Smooth muscle cell (in vitro differentiated cells): ENCODE results near the gene RTN4R. TPM values are rescaled to one million over a fixed set of nuclear protein-coding genes. Genes with fewer than 3 reads are reported as not detected.

Experiments
- DNase-seq: peaks from one replicate; lab custom pipeline; 2025; ENCODE audit not compliant: unreplicated experiment; lab: John Stamatoyannopoulos, UW
- H2AFZ ChIP-seq: fragments of 200-600 bp; sonication (generic); 2 replicates; pipeline ENCODE4 v1.6.0; 2016; ENCODE audit warnings: antibody characterized with exemption, low read depth, mild to moderate bottlenecking
- H3F3A ChIP-seq: fragments of 200-600 bp; sonication (generic); 2 replicates; pipeline ENCODE4 v1.6.0; 2017; ENCODE audit warnings: antibody characterized with exemption, low read depth
- H3K27ac ChIP-seq: fragments of 200-600 bp; sonication (generic); 2 replicates; pipeline ENCODE4 v1.5.1; 2016; ENCODE audit warnings: low read depth, mild to moderate bottlenecking
- H3K27me3 ChIP-seq: fragments of 200-600 bp; sonication (generic); 2 replicates; pipeline ENCODE4 v1.6.1; 2016; ENCODE audit warnings: low read depth, mild to moderate bottlenecking
- H3K36me3 ChIP-seq: fragments of 200-600 bp; sonication (generic); 2 replicates; pipeline ENCODE4 v1.5.1; 2016; ENCODE audit warnings: low read depth
- H3K4me1 ChIP-seq: fragments of 200-600 bp; sonication (generic); 2 replicates; pipeline ENCODE4 v1.5.1; 2016; ENCODE audit warnings: low read depth
- H3K4me2 ChIP-seq: fragments of 200-600 bp; sonication (generic); 2 replicates; pipeline ENCODE4 v1.6.0; 2016; ENCODE audit warnings: mild to moderate bottlenecking
- H3K4me3 ChIP-seq: fragments of 200-600 bp; sonication (generic); 2 replicates; pipeline ENCODE4 v1.5.1; 2016; ENCODE audit warnings: mild to moderate bottlenecking
- H3K79me2 ChIP-seq: fragments of 200-600 bp; sonication (generic); 2 replicates; pipeline ENCODE4 v1.6.0; 2016; ENCODE audit warnings: low read depth, mild to moderate bottlenecking
- H3K9ac ChIP-seq: fragments of 200-600 bp; sonication (generic); 2 replicates; pipeline ENCODE4 v1.6.0; 2016; ENCODE audit warnings: low read depth
- H3K9me3 ChIP-seq: fragments of 200-600 bp; sonication (generic); replicated peaks from 2 replicates; pipeline ENCODE4 v1.5.1; 2016; ENCODE audit warnings: low read depth
- H4K20me1 ChIP-seq: fragments of 200-600 bp; sonication (generic); 2 replicates; pipeline ENCODE4 v1.6.0; 2016; ENCODE audit warnings: low read depth
- WGBS: methylation state at CpG from one replicate; pipeline ENCODE4 v1.1.7; 2016; ENCODE audit warnings: low lambda C conversion rate; 5-methylcytosine and 5-hydroxymethylcytosine counted together
- polyA plus RNA-seq: library from polyadenylated mRNA; unstranded; fragments of >200 nt; fragmentation: Nextera tagmentation; extraction: Ambion mirVana; gene quantifications from 2 replicates; pipeline ENCODE4 v1.2.1, GENCODE V29; 2016
- total RNA-seq: library from RNA; depleted of rRNA; stranded (reverse); fragments of >200 nt; gene quantifications from 2 replicates; pipeline ENCODE4 v1.2.3, GENCODE V29; 2014
- TF ChIP-seq, protein P1 (sequence below): fragments of 200-600 bp; sonication (generic); IDR thresholded peaks from 2 replicates; pipeline ENCODE4 v1.5.1; 2017; ENCODE audit warnings: borderline replicate concordance, mild to moderate bottlenecking, antibody characterized with exemption; ENCODE audit not compliant: insufficient read depth, poor library complexity, severe bottlenecking

Gene RTN4R
- total and polyA plus RNA-seq, 2 experiments from 2014 or later = 1.8 to 4.7 TPM

DNA sequence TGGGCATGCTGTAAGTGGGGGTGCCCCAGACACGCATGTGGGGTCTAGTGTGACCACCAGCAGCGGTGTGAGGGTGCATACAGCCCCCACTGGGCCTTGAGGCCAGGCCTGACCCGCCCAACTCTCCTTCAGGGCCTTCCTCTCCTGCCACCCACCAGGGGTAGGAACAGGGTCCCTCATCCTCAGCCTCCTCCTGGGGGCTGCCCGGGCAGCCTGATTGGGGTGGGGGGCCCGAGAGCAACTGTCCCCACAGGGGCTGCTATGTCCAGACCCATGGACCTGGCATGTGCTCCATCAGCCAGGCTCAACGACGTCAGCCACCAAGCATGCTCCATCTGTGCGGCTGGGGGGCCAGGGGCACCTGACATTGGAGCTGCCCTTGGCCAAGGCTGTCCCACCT, 27.2 kb downstream of the RTN4R start:
- Histone ChIP-seq H3K4me3 (no peak overlapping the region), H4K20me1 (no peaks in the 10 kb centered on the region), H3K27me3 (no peaks in the 10 kb centered on the region), H3K27ac (no peak overlapping the region), H2AFZ (no peak overlapping the region), H3K79me2 (no peaks in the 10 kb centered on the region), H3K4me1 (peaks cover 22% of the 10 kb centered on the region), H3K9me3 (no peaks in the 10 kb centered on the region), H3K4me2 (no peak overlapping the region), H3K36me3 (no peaks in the 10 kb centered on the region), H3F3A (no peaks in the 10 kb centered on the region), H3K9ac (no peak overlapping the region)
- 95% methylated on average over 5 of the region's 8 CpGs for WGBS
- TF ChIP-seq, protein P1, sequence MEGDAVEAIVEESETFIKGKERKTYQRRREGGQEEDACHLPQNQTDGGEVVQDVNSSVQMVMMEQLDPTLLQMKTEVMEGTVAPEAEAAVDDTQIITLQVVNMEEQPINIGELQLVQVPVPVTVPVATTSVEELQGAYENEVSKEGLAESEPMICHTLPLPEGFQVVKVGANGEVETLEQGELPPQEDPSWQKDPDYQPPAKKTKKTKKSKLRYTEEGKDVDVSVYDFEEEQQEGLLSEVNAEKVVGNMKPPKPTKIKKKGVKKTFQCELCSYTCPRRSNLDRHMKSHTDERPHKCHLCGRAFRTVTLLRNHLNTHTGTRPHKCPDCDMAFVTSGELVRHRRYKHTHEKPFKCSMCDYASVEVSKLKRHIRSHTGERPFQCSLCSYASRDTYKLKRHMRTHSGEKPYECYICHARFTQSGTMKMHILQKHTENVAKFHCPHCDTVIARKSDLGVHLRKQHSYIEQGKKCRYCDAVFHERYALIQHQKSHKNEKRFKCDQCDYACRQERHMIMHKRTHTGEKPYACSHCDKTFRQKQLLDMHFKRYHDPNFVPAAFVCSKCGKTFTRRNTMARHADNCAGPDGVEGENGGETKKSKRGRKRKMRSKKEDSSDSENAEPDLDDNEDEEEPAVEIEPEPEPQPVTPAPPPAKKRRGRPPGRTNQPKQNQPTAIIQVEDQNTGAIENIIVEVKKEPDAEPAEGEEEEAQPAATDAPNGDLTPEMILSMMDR = no peak
- no peak for DNase-seq

DNA sequence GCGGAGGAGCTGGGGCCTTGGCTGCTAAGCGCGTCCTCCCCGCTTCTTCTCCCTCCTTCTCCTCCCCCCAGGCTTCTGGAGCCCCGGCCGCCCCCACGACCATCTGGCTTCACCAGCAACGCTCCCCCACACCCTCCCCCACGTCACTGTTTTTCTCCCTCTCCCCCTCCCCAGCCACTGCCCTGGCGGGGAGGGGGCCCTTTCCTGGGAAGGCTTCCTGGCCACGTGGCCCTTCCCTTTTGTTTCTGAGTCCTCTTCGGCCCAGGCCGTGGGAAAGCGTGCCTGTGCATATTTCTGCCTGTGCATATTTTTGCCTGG, 27.7 kb downstream of the RTN4R start:
- peak overlapping the region; percentile 37 for H2AFZ ChIP-seq
- H3K79me2 ChIP-seq = no peaks in the 10 kb centered on the region
- H3K36me3 ChIP-seq = no peaks in the 10 kb centered on the region
- peaks cover 17% of the 10 kb centered on the region for H3K4me1 ChIP-seq
- H4K20me1 ChIP-seq = no peaks in the 10 kb centered on the region
- no peak overlapping the region for H3K4me3 ChIP-seq
- H3K27ac ChIP-seq = no peak overlapping the region
- no peak for DNase-seq
- no peaks in the 10 kb centered on the region for H3F3A ChIP-seq
- 33% methylated on average over 8 of the region's 14 CpGs for WGBS
- no peak overlapping the region for H3K4me2 ChIP-seq
- TF ChIP-seq, protein P1 = no peak
- no peaks in the 10 kb centered on the region for H3K27me3 ChIP-seq
- no peaks in the 10 kb centered on the region for H3K9me3 ChIP-seq
- no peak overlapping the region for H3K9ac ChIP-seq

DNA sequence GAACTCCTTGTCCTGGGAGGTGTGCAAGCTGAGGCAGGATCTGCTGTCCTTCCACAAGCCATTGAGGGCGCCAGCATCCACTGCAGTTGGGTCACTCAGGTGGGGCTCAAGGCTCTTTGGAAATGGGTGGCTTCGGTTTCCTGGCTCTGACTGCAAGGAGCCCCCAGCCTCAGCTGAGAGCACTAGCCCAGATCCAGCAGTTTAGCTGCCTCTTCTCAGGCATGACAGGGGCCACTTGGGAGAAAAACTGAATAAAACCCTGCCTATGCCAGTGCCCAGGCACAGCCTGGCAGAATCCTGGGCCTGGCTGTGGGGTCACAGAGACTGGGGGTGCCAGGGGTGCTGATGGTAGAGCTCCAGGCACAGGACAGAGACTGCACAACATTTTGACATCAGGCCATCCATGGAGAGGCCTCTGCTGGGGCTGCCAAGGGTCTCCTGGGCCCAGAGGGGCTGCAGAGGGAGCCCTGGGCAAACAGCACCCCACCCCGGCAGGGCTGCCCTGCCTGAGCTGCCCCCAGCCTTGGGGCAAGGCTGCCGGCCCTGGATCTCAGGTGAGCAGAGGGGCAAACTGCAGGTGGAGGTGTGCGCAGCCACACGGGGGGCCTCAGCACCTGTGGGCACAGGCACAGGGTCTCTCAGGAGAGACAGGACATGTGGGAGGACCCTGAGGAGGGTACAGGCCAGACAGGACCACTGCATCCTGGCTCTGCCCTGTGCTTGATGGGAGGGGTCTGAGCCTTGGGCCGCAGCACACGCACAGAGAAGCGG, 28.3 kb downstream of the RTN4R start:
- Histone ChIP-seq H3K4me1 (peaks cover 11% of the 10 kb centered on the region), H3K4me2 (no peak overlapping the region), H2AFZ (peak overlapping the region; percentile 37), H3F3A (no peaks in the 10 kb centered on the region), H3K27ac (no peak overlapping the region), H3K4me3 (no peak overlapping the region), H4K20me1 (no peaks in the 10 kb centered on the region), H3K36me3 (no peaks in the 10 kb centered on the region), H3K9me3 (no peaks in the 10 kb centered on the region), H3K79me2 (no peaks in the 10 kb centered on the region), H3K27me3 (no peaks in the 10 kb centered on the region), H3K9ac (no peak overlapping the region)
- DNase-seq = no peak
- TF ChIP-seq, protein P1 = no peak
- WGBS = 89% methylated on average over 6 of the region's 9 CpGs
